Pons (tissue), 1 donor: ENCODE measurements around the gene NSG2.

Source experiments
- DNase-seq: peaks from one replicate; pipeline ENCODE4 v3.0.0-alpha.2; 2016; ENCODE audit warnings: low spot score

The NSG2 gene

DNA sequence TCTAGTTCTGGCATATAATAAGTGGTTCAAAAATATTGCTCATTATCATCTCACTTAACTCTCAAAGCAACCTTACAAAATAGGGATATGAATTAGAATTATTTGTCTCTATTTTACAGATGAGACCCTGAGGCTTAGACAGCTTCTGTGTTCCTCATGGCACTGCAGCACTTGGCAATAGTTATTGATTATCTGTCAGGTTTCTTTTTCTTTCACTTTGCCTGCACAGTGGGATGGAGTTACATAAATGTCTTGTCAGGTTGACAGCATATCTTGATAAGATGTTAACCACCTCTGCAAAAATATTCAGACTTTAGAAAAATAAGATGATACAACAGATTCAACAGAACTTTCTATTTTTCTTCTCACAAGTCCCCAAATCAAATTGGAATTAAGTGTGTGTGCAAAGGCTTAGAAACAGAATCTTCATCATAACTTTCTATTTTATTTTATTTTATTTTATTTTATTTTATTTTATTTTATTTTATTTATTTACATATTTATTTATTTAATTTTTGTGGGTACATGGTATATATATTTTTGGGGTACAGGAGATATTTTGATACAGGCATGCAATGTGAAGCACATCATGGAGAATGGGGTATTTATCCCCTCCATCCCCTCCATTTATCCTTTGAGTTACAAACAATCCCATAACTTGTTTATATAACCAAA lies 17.7 kb downstream of the NSG2 start:
- DNase-seq, result no peak

DNA sequence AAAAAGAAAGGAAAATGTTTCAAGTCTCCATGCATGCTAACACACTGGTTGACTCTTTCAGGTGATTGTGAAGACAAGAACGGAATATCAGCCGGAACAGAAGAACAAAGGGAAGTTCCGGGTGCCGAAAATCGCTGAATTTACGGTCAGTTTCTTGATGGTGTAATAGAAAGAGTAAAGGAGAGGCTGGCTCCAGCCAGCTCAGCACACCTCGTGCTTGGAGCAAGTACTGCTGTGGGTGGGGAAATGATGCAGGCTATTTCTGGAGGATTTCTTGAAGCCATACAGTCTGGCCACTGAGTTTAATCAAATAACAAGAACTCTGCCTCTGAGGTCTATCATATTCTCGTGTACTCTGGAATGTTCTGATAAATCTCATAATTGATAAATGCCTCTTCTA lies 18.7 kb downstream of the NSG2 start:
- no peak for DNase-seq

DNA sequence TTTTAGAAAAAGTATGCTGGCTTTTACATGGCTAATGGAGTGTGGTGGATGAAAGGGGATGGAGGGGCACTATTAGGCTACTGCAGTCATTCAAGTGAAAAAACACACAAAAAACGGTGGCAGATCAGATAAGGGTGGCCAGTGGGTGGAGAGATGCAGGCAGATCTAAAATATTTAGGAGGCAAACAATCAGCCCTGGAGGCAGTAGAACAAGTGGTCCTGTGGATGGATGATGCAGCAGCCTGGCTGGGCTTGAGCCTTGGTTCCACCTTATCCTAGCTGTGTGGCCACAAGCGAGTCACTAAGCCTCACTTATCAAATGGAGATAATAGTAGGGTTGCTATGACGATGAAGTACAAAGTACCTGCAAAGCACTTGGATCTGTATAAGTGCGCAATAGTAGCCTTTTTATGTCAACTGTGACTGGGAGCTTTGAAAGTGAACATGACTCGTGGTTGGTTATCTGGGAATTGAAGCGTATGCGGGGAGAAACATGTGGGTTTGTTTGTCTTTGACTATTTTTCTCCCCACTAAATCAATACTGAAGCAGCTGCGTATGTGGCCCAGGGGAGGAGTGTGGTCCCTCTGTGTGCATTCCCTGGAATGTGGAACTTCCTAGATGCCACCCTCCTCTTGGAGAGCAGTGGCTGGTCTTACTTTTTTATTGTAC lies 20.2 kb downstream of the NSG2 start:
- DNase-seq, result no peak

DNA sequence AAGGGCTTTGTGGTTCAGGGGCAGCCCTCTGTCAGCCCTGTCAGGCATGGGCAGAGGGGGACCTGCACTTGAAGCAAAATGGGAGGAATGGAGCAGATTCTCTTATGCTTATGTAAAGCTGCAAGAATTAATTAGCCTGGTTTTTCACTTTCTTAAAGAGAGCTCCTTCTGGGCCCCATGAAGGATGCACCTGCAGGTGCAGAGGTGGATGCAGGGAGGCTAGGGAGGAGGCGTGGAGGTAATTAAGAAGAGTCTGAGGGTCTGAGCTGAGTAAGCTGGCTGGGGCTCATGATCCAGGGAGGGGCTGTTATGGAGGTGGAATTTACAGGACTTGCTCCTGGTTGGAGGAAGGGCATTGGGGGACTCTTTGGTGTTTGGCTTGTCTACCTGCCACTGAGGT lies 22.0 kb downstream of the NSG2 start:
- no peak for DNase-seq

DNA sequence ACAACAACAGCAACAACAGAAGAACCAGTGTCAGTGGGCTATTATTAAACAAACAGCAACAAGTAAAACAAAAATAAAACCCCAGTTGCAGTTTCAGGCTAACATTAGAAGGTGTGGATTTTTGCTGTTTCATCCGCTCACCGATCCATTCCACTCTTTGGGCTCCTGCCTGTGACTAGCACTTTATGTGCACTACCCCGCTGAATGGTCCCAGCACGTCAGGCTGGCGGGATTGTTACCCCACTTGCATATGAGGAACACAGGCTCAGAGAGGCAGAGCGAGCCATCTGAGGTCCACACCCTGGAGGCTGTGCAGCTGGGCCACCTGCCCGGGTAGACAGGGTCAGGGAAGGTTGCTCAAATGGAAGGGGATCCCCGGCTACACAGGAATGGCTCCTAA lies 26.0 kb downstream of the NSG2 start:
- DNase-seq, result no peak

- DNase-seq, result no peak
Measured at GRCh38 chr5:174073122-174073660, 27.7 kb downstream of the NSG2 start.

DNA sequence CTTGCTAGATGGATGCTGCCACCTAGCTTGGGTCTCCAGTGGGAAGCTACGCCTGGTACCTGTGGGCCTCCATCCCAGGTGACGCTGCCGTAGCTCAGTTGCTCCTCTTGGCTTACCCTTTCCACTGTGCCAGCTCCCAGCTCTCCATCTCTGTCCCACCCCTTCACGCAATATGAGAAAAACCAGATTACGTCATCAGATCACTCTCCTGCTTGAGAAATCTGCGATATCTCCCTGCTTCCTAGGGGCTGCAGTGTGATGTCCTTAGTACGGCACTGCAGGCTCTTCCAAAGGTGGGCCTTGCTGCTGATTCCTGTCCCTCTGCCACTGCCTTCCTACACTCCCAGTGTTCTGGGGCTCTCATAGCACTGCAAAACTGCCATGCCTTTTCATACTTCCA lies 28.9 kb downstream of the NSG2 start:
- no peak for DNase-seq

- no peak for DNase-seq
Measured at GRCh38 chr5:174078416-174078815, 32.9 kb downstream of the NSG2 start.

GRCh38 chr5:174082286-174082685 lies 36.8 kb downstream of the NSG2 start:
- no peak for DNase-seq

DNA sequence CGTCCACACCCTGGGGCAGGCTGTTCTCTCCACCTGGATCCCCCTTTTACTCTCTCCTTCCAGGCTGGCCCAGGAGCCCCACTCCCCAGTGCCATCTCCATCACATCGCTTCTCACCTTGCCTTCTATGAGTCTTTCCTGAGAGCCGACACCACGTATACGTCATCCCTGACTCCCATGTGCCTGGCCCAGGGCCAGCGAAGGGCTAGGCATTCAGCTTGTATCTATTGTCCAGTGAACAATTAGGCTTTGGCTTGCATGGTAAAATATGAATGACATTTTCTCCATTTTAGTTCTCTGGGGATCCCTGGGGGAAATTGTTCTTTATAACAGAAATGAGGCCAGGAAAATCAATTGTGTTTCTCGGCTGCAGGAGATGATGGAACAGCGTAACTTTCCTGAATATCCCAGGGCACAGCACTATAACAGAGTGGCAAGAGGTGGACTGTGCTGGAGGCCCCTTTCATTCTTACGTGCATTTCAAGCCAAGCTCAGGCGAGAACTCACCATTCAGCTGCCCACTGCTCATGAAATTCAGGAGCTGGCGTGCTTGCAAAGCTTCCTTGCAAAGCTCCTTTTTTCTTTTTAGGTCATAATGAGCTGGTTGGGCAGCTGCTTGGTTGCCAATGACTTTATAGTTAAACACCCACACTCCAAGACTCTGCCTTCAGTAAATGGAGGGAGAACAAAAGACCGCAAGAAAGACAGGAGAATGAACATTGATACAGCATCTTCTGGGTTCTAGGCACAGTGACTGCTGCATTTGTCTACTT lies 37.7 kb downstream of the NSG2 start:
- DNase-seq, result peak; percentile 29

GRCh38 chr5:174084691-174085154 lies 39.2 kb downstream of the NSG2 start:
- no peak for DNase-seq

DNA sequence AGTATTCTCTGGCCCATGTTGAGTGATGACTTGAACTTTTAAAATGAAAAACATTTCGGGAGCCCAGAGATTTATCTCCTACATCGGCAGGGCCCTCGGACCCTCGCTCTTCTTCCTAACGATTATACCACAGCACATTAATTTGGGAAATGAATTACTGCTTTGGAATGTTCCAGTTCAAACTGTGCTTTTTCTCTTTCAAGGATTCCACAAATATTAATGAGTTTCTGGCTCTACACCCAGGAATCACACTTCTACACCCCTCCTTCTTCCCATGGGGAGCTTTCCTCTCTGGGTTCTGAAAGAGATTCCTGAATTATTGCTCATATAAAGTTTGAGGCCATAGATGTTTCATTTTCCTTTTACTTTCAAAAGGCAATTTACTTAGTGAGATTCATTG lies 41.2 kb downstream of the NSG2 start:
- no peak for DNase-seq

DNA sequence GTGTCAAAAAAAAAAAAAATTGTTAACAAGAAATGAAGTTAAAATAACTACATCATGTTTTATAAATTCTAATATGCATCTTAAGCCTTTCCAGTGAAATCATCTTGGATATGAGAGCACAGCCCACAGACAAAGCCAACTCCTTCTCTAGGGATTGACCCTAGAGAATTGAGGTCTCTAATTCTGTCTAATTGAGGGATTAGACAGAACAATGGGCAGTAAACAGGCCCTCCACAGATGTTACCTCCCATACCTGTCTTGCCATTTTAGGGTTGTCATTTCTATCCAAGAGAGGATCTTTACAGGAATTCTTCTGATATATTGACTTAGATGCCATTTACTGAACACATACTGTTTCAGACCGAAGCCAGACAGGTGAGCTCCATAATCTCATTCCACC lies 42.3 kb downstream of the NSG2 start:
- no peak for DNase-seq

DNA sequence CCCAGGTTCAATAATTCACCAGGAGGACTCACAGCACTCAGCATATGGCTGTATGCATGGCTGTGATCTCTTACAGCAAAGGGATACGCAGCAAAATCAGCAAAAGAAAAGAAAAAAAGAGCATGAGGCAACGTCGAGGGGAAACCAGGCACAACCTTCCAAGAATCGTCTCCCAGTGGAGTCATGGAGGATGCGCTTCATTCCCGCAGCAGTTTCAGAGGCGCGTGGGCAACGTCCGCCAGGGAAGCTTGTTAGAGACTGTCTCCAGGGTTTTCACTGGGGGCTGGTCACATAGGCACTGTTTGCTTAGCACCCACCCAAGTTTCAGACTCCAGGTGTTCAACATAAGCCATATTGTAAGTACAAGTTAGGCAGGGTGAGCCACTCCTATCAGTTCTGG lies 44.6 kb downstream of the NSG2 start:
- no peak for DNase-seq

DNA sequence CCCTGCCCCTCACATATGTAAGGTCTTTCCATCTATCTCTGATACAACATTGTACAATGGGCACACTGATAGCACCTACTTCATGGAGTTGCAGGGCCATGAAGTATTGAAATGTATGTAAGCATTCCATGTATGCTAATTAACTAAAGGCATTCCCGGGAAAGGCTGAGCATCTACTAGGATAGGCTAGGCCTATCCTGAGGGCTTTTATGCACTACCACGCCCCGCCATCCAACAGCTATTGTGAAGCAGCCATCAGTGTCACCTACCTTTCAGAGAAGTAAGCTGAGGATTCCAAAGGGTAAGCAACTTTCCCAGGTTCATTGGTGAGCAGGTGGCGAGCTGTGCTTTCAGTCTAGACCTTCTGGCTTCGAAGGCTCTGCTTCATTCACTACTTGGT lies 47.6 kb downstream of the NSG2 start:
- DNase-seq, result no peak

- no peak for DNase-seq
Measured at GRCh38 chr5:174094857-174095606, 49.5 kb downstream of the NSG2 start.

GRCh38 chr5:174096619-174097018 lies 51.1 kb downstream of the NSG2 start:
- no peak for DNase-seq

- no peak for DNase-seq
Measured at GRCh38 chr5:174097486-174098185, 52.1 kb downstream of the NSG2 start.

GRCh38 chr5:174098694-174099093 lies 53.2 kb downstream of the NSG2 start:
- DNase-seq, result no peak

GRCh38 chr5:174100490-174100889 lies 55.0 kb downstream of the NSG2 start:
- no peak for DNase-seq

DNA sequence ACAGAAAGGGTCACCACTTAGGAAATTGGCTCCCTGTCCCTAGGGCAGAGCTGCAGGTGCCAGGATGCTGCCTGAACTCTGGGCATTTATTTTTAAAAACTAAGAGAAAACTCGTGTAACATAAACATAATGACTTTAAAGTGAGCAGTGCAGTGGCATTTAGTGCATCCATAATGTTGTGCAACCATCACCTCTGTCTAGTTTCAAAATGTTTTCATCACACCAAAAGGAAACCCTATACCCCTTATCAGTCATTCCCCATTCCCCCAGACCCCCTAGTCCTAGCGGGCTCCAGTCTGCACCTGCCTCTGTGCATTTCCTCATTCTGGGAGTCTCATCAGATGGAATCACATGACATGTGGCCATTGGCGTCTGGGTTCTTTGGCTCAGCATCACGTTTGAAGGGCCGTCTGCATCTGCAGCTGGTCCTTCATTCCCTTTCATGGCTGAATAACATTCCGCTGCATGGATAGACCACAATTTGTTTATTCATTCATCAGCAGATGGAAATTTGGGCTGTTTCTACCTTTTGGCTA lies 55.8 kb downstream of the NSG2 start:
- no peak for DNase-seq
